Thyroid gland (tissue), 4 donors: ENCODE measurements around the gene ANKRD33B. TPM values are rescaled to one million over a fixed set of nuclear protein-coding genes. Genes with fewer than 3 reads are reported as not detected.

Experiments used
- DNase-seq, 2 donors: peaks; one replicate each; pipeline ENCODE4 v3.0.0-alpha.2; 2019
- H3K27ac ChIP-seq, 3 donors: fragments of 200-600 bp; sonication (generic); 1 replicate in 2 of 3; 2 replicates in 1 of 3; pipeline ENCODE4 v1.5.1; 2016 to 2019; ENCODE audit warnings: mild to moderate bottlenecking in 1 of 3, moderate library complexity in 1 of 3
- H3K27me3 ChIP-seq: fragments of 200-600 bp; sonication (generic); one replicate; pipeline ENCODE4 v1.5.1; 2019
- H3K36me3 ChIP-seq, 2 donors: fragments of 200-600 bp; sonication (generic); one replicate each; pipeline ENCODE4 v1.5.1; 2016 to 2019
- H3K4me1 ChIP-seq, 2 donors: fragments of 200-600 bp; sonication (generic); one replicate each; pipeline ENCODE4 v1.5.1; 2017 to 2019
- H3K4me3 ChIP-seq, 3 donors: fragments of 200-600 bp; sonication (generic); replicated peaks in 1 of 3; 1 replicate in 2 of 3; 2 replicates in 1 of 3; pipeline ENCODE4 v1.5.1; 2016; ENCODE audit warnings: mild to moderate bottlenecking in 1 of 3
- H3K9me3 ChIP-seq: fragments of 200-600 bp; sonication (generic); one replicate; pipeline ENCODE4 v1.5.1; 2017
- POLR2A ChIP-seq, 2 donors: fragments of 450-650 bp; IDR thresholded peaks; one replicate each; pipeline ENCODE4 v1.6.1; 2017; ENCODE audit warnings: antibody characterized with exemption in 2 of 2, mild to moderate bottlenecking in 2 of 2, moderate library complexity in 1 of 2
- WGBS, 2 donors: methylation state at CpG; one replicate each; pipeline ENCODE4 v1.1.5; 2017; 5-methylcytosine and 5-hydroxymethylcytosine counted together
- intact Hi-C: fragments of 100-400 bp; cut with DNase I; formaldehyde crosslinking; loops from one replicate; pipeline ENCODE4 v1.15.1; 2023
- total RNA-seq, 4 donors: library from RNA; depleted of rRNA; stranded (reverse); fragments of >200 nt; gene quantifications; one replicate each; pipeline ENCODE4 v1.2.3, GENCODE V29; 2016
- TF ChIP-seq, protein P1 (sequence below), 6 experiments: fragments of 200-600 bp in 3 of 6; fragments of 450-650 bp in 3 of 6; sonication (generic) in 3 of 6; IDR thresholded peaks; one replicate each; pipeline ENCODE4 v1.5.1; 2016 to 2019; ENCODE audit warnings: antibody characterized with exemption in 6 of 6, mild to moderate bottlenecking in 2 of 6, inconsistent platforms in 1 of 6, moderate library complexity in 1 of 6

The ANKRD33B gene
- total RNA-seq, 4 donors from 2014 or later, result 0.67 to 1.6 (median 1.1) TPM

DNA sequence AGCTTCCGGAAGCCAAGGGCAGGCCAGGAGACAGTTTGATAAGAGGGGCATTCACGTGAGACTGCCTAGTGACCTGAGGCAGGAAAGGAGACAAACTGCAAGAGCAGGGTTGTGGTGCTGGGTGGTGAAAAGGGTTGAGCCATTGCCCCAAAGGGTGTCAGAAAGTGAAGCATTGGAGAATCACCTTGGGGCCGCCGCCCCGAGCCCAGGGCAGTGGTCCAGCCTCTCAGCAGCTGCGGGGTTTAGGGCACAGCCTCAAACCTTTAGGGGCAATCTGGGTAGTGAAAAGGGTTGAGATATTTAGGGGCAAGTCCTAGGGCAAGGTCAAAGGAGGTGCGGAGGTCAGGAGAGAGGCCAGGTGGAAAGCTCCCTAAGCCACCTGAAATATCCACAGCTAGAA lies 10.4 kb upstream of the ANKRD33B start:
- no peak overlapping the region for H3K4me3 ChIP-seq
- intact Hi-C loops, result no loop called here
- H3K9me3 ChIP-seq, result no peaks in the 10 kb centered on the region
- DNase-seq, result no peak
- no peaks in the 10 kb centered on the region for H3K27me3 ChIP-seq
- peaks cover 0 to 4% of the 10 kb centered on the region in 2 donors for H3K4me1 ChIP-seq
- no peak for TF ChIP-seq POLR2A (IDR thresholded peaks at IDR 0.05)
- TF ChIP-seq, protein P1, sequence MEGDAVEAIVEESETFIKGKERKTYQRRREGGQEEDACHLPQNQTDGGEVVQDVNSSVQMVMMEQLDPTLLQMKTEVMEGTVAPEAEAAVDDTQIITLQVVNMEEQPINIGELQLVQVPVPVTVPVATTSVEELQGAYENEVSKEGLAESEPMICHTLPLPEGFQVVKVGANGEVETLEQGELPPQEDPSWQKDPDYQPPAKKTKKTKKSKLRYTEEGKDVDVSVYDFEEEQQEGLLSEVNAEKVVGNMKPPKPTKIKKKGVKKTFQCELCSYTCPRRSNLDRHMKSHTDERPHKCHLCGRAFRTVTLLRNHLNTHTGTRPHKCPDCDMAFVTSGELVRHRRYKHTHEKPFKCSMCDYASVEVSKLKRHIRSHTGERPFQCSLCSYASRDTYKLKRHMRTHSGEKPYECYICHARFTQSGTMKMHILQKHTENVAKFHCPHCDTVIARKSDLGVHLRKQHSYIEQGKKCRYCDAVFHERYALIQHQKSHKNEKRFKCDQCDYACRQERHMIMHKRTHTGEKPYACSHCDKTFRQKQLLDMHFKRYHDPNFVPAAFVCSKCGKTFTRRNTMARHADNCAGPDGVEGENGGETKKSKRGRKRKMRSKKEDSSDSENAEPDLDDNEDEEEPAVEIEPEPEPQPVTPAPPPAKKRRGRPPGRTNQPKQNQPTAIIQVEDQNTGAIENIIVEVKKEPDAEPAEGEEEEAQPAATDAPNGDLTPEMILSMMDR (IDR thresholded peaks at IDR 0.05), result no peak
- 90 to 94% methylated on average over 7 of the region's 7 CpGs for WGBS, 2 donors
- H3K27ac ChIP-seq, result no peak overlapping the region
- H3K36me3 ChIP-seq, result no peaks in the 10 kb centered on the region

- DNase-seq, result no peak
- Histone ChIP-seq H3K9me3 (no peaks in the 10 kb centered on the region), H3K27ac (no peak overlapping the region), H3K27me3 (no peaks in the 10 kb centered on the region), H3K4me3 (no peak overlapping the region), H3K4me1 (peaks cover 0 to 4% of the 10 kb centered on the region in 2 donors), H3K36me3 (no peaks in the 10 kb centered on the region)
- 77 to 81% methylated on average over 8 of the region's 8 CpGs for WGBS, 2 donors
- intact Hi-C loops, result no loop called here
- no peak for TF ChIP-seq POLR2A (IDR thresholded peaks at IDR 0.05)
- TF ChIP-seq, protein P1 (IDR thresholded peaks at IDR 0.05), result no peak
These were observed 8.6 kb upstream of the ANKRD33B start for GRCh38 chr5:10555277-10555684.

DNA sequence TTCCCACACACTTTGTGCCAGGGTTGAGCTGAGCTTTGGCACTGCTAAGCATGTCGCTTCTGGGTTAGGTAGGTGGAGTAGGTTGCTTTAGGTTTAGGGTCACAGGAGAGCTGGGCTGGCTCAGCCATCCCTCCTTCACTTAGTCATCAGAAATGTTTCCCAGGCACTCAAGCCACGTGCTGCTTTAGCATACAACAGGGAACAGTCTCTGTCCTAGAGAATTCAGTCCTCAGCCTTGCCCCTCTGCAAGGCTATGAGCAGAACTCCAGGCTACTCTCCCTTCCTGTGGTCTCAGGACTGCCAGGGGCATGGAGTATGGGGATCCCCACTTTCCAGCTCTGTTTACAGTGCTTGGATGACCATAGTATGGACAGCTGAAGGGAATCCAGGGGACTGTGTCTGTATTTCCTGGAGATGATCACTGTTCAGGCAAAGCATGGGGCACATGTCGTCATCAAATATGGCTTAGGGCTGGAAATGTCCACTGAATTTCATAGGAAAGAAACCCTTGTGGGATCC lies 7.5 kb upstream of the ANKRD33B start:
- H3K27ac ChIP-seq, result no peak overlapping the region
- no peaks in the 10 kb centered on the region for H3K27me3 ChIP-seq
- no peaks in the 10 kb centered on the region for H3K36me3 ChIP-seq

DNA sequence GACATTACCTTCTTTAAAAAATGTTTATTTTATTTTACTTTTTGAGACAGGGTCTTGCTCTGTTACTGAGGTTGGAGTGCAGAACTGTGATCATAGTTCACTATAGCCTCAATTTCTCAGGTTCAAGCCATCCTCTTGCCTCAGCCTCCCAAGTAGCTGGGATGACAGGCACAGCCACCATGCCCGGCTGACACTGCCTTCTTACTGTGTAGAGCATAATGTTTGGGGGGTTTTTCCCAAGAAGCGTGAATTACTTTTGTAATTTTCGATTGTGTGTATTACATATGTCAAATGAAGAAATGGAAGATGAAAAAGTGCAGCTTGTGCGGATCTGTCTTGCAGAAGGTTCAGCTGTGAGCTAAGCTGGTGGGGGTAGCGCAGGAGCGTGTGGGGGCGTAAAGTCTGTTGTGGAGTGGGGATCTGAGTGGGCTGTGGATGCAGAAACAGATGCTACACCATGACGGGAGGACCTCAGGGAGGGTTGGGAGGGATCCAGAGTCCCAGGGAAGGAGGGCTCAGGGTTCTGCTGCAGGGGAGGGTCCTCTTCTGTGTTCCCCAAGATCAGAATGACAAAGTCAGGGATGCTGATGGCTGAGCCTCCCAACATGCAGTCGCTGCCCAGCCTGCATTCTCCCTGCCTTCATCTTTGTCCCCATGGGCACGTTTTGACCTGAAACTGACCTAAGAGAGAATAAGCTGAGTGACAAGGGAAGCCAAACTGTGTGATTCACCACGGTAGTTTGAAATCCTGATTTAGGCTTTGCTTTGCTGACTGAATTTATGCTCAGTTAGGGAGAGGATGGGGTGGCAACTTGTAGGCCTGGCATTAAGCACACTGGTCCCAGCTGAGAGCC lies 6.8 kb upstream of the ANKRD33B start:
- Histone ChIP-seq H3K4me1 (no peaks in the 10 kb centered on the region), H3K4me3 (no peak overlapping the region), H3K27ac (no peak overlapping the region), H3K36me3 (no peaks in the 10 kb centered on the region), H3K9me3 (no peaks in the 10 kb centered on the region), H3K27me3 (no peaks in the 10 kb centered on the region)
- no peak for DNase-seq
- no peak for TF ChIP-seq POLR2A (IDR thresholded peaks at IDR 0.05)
- TF ChIP-seq, protein P1 (IDR thresholded peaks at IDR 0.05), result no peak
- 85% methylated on average over 11 of the region's 11 CpGs for WGBS, 2 donors
- intact Hi-C loops, result no loop called here

More for the DNA sequence above, 7.5 kb upstream of the ANKRD33B start:
- Histone ChIP-seq H3K9me3 (no peaks in the 10 kb centered on the region), H3K4me3 (no peak overlapping the region), H3K4me1 (peaks cover 0 to 4% of the 10 kb centered on the region in 2 donors)
- DNase-seq, result no peak
- 62 to 65% methylated on average over 3 of the region's 3 CpGs for WGBS, 2 donors
- intact Hi-C loops, result no loop called here
- TF ChIP-seq, protein P1 (IDR thresholded peaks at IDR 0.05), result no peak
- no peak for TF ChIP-seq POLR2A (IDR thresholded peaks at IDR 0.05)

DNA sequence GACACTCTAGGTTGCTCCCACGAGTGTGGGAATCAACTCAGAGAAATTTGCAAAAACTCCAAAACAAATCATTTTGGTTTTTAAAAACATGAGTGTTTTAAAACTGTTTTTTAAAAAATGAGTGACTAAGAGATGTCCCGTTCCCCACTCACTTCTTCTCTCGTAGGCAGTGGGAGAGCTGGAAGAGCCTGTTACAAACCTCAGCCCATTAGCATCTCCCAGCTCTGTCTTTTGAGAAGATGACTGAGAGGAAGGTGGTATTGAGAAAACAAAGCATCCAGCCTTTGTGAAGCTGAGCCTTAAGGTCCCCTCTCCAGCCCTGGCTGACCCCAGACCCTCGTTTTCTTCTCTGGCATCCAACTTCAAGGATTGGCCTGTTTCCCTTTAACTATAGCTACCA lies 4.7 kb upstream of the ANKRD33B start:
- Histone ChIP-seq H3K9me3 (no peaks in the 10 kb centered on the region), H3K27me3 (no peaks in the 10 kb centered on the region), H3K36me3 (no peaks in the 10 kb centered on the region), H3K27ac (no peak overlapping the region), H3K4me3 (no peak overlapping the region), H3K4me1 (peaks cover 7 to 11% of the 10 kb centered on the region in 2 donors)
- no peak for DNase-seq
- 84 to 85% methylated on average over 4 of the region's 4 CpGs for WGBS, 2 donors
- intact Hi-C loops, result no loop called here
- TF ChIP-seq POLR2A (IDR thresholded peaks at IDR 0.05), result no peak
- TF ChIP-seq, protein P1 (IDR thresholded peaks at IDR 0.05), result no peak
